ENCODE measurements around the gene HECTD1.

DNA sequence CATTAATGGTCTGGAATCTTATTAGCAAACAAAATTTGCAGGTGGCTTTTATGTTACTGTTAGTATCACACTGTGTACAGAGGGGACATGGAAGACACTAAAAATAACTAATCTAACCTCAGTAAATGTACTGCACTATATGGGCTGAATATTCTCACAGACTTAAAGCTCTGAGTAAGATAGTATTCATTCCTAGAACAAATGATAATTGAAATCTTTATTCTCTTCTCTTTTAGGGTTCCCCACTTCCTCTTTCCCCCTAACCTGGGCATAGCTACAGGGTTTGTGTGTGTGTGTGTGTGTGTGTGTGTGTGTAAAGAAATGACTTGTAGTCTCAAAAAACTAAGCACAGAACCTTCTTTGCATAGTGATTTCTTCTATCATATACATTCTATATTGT, 21.4 kb upstream of the HECTD1 start:
- TF ChIP-seq, protein P1, sequence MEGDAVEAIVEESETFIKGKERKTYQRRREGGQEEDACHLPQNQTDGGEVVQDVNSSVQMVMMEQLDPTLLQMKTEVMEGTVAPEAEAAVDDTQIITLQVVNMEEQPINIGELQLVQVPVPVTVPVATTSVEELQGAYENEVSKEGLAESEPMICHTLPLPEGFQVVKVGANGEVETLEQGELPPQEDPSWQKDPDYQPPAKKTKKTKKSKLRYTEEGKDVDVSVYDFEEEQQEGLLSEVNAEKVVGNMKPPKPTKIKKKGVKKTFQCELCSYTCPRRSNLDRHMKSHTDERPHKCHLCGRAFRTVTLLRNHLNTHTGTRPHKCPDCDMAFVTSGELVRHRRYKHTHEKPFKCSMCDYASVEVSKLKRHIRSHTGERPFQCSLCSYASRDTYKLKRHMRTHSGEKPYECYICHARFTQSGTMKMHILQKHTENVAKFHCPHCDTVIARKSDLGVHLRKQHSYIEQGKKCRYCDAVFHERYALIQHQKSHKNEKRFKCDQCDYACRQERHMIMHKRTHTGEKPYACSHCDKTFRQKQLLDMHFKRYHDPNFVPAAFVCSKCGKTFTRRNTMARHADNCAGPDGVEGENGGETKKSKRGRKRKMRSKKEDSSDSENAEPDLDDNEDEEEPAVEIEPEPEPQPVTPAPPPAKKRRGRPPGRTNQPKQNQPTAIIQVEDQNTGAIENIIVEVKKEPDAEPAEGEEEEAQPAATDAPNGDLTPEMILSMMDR (IDR thresholded peaks at IDR 0.05) = no peak
- no peak for TF ChIP-seq POLR2A (IDR thresholded peaks at IDR 0.05)
